Stimulated activated CD4-positive, alpha-beta T cell treated with anti-CD3 and anti-CD28 coated beads, Interleukin-1b, Interleukin-23, amount 100 ng/mL, for 48 hours (primary cell): ENCODE results near the gene ARFRP1.

Source experiments
- DNase-seq: peaks from one replicate; pipeline ENCODE4 v3.0.0-alpha.2; 2020

Gene ARFRP1

DNA sequence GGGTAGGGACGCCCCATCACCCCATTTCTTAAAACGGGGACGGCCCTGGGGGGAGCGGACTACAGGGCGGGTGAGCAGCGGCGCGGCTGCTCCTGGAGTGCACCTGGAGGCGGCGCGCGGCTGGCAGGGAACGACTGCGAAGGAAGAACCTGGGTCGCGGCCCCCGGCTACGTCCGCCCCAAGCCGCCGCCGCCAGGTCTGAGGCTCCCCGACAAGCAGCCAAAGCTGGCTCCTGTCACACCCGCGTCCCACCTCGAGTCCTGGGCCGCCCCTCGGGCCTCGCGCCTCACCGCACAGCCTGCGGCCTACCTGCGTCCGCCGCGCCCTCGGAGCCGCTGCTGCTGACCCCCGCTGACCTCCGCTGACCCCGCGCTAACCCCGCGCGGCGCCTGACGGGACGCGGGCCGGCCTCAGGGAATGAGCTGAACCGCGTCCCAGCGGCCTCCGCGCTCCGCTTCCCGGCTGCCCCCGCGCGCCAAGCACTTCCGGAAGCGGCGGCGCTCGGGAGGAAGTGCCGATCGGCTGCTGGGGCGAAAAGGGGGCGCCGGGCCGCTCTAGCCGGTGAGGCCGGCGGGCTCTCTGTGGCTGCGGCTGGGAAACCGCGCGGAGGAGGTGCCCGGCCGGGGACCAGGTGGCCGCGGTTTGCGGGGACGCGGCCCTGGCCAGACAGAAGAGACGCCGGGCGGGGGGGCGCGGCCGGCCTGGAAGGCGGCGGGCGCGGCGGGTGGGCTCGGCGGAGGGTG is at the start of gene ARFRP1, which contains the start of gene ZGPAT:
TSS of gene ARFRP1 (minus strand) at position 419 of the 743 bp plus-strand sequence. CDS start 885 bp downstream, outside the sequence.
TSS of gene ZGPAT (plus strand) at position 482 of the 743 bp plus-strand sequence. CDS start 542 bp downstream, outside the sequence.
- DNase-seq: peak; percentile 84

GRCh38 chr20:63756648-63756991 is 48.8 kb upstream of the ARFRP1 start:
- DNase-seq: no peak

DNA sequence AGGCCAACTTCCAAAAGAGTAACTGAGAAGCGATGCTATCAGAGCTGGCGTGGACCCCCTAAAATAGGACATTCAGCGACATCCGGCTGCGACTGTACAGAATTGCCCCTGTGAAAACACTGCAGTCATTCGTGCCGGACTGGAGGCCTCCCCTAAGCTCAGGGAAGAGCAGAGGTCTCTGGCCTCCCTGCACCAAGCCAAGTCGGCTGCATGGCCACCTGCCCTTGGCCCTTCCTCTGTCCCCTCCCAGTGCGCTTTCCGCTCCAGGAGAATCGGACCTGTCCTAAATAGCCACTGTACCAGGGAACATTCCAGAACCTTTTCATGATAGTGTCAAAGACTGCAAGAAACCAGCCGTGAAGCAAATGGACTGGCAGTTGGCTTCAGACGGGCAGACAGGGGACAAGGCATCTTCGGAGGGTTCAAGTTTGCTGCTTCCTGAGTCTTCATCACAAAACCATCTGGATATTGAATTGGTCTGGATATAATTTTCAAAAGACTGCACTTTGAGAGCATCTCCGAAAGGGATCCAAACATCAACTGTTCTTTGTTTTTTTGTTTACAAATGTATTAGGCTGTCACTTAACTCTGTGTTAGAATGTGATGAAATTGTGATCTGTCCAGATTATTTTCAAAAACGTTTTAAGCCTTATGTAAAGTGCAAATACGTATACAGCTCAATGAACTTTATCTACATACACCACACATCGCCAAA is 48.3 kb upstream of the ARFRP1 start:
- no peak for DNase-seq

DNA sequence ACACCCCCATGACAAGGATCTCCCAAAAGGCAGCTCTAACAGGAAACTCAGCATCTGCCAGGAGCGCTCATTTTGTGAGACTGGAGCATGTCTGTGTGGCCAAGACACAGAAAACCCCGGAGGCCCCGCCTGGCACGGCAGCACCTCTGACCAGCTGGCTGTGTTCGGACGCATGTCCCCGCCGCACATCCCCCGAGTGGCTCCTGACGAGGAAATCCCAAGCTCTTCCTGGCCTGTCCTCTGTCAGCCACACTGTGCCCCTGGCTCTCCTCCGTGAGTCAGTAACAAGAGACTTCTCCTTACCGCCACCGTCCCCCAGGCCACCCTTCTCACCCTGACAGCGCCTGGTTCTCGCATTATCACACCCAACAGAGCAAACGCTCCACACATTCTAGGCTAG is 46.2 kb upstream of the ARFRP1 start:
- no peak for DNase-seq

GRCh38 chr20:63753381-63753780 is 45.6 kb upstream of the ARFRP1 start:
- DNase-seq: no peak

GRCh38 chr20:63752411-63753101 is 44.8 kb upstream of the ARFRP1 start:
- no peak for DNase-seq

DNA sequence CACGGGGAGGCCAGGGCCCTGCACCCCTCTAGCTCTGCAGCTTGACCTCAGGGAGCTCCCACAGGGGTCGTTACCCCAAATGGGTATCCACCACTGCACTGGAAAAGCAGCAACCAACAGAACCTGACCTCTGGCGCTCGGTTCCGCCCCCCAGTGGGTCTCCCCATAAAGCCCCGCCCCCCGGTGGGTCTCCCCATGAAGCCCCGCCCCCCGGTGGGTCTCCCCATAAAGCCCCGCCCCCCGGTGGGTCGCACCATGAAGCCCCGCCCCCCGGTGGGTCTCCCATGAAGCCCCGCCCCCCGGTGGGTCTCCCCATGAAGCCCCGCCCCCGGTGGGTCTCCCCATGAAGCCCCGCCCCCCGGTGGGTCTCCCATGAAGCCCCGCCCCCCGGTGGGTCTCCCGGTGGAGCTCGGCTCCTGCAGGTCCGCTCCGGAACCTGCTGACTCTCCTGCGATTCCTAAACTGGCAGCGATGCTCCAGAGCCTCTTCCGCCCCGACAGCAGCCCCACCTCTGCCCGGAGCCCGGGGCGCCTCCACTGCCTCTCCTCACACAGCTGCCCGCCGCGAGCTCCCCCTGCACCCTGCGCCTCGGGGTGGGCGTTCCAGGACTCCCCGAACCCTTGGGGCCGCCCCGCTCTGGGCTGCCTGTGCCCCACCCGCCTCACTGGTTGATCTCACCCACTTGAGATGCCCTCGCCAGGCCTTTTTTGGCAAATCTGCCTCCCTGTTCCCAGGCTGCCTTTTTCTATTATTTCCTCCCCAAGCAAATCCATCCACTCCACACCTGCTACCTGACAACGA is 43.9 kb upstream of the ARFRP1 start:
- peak; percentile 30 for DNase-seq

GRCh38 chr20:63750807-63751470 is 43.2 kb upstream of the ARFRP1 start:
- peak; percentile 54 for DNase-seq

GRCh38 chr20:63749597-63750508 is 42.1 kb upstream of the ARFRP1 start:
- no peak for DNase-seq

DNA sequence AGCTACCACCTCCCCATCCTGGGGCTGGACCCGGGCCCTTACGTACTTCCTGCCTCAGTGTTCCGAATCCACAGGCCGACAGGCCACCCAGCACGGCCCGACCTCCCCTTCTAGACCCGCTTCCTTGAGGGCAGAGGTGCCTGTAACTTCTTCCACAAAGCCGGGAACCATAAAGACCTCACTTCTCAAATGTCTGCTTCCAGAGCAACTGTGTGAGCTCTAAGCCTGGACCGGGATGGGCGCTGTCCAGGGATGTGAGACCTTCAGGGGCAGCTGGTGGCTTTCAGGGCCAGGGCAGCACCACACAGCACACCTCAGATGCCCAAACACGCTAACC is 41.1 kb upstream of the ARFRP1 start:
- DNase-seq: no peak

DNA sequence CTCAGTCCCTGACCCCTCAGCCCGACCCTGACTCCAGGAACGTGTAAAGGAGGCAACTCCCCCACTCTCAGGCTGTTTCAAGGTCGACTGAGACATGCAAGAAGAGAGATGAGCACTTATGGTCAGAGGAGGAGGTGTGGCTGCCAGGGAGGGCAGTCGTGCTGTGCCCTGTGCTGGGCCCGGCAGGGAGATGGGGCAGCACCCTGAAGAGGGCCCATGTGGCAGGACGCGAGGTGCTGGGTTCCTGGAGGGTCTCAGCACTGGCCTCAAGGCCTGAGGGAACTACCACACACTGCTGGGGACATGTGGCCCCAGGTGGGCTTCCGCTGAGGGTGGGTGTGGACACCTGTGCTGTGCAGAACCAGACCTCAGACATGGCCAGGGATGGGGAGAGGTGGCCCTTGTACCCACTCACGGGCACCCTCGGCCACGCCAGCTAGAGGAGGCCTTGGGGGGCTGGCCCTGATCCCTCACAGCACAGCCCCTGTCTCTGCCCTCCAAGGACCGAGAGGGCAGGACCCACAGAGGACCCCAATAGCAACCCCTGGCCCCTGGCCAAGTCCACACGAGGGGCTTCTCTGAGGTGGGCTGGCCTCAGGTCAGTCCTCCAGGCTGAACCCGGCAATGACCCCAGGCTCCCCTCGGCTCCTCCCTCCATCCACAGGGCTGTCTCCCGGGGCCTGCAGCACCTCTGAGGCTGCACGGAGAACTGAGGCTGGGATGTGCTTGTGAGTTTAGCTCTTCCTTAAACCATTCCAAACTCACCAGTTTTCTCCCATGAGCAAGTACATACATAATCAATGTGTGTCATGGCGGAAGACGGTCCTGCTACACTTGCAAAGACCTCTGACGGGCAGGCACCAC is 40.5 kb upstream of the ARFRP1 start:
- DNase-seq: no peak

GRCh38 chr20:63747622-63748069 is 39.9 kb upstream of the ARFRP1 start:
- no peak for DNase-seq

GRCh38 chr20:63746751-63747315 is 39.1 kb upstream of the ARFRP1 start:
- no peak for DNase-seq

GRCh38 chr20:63745961-63746731 is 38.4 kb upstream of the ARFRP1 start:
- DNase-seq: no peak

DNA sequence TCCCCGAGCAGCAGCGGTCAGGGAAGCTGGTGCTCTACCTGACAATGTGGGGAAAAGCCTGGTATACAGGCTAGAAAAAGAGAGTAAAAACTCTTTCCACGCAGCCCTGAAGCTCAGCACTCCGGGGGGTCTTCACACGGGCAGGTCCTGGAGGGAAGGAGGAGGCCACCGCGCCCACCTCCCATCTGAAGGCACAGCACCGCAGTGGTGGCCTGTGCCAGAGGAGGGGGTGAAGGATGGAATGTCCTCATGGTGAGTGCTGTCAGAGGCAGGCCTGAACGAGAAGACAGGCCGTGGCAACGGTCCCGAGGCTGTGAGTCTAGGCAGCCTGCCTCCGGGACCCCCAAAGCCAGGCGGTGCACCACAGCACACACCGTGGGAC is 37.6 kb upstream of the ARFRP1 start:
- DNase-seq: no peak

DNA sequence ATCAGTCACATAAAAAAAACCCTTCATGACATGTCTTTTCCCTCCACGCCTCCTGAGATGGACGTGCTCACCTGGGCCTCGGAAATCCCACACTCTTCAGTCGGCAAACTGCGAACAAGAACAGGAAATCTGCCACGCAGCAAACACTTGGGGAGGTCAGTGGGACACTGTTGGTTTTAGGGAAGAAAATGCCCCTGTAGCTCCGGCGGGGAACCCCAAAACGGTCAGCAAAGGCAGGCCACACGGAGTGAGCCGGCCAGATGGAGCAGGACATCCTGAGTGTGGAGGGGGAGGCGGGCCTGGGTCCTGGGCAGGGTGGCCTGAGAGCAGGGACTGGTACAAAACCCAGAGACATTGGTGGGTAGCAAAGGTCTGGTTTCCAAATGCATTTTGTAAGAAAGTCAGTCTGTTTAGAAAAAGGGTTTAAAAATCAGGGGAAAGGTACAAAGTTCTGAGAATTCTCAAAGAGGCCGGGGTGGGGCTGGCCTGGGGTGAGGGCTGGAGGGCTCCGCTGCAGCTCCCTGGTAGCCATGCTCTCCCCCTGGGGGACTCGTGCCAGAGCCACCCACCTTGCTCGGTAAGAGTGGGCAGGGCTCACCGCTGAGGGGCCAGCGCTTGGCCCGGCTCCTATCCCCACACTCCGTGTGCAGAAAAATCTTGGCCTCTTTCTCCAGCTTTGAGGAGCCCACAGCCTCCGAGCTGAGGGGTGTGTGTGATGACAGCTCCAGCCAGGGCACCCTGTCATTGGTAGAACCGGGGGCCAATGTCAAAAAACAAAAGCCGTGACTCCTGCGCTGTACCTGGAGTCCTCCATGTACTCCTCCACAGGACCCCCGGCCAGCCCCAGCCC is 37.0 kb upstream of the ARFRP1 start:
- no peak for DNase-seq

DNA sequence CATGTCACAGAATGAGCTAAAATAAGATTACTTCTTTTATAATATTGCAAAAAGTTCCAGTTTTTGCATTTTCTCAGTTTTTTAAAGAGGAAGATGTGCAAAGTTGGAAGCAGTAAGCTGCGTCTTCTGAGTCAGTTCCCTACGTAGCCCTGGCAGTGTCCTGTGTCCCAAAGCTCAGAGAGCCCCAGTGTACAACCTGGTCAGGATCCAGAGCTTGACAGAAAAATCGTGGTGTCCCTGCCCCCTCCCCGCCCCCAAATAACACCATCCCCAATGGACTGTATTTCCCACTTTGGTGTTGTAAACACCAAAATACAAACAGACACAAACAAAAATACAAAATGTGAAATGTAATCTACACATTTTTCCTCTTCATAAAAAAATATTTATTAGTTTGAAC is 36.4 kb upstream of the ARFRP1 start:
- DNase-seq: no peak
